WI38 (cell line): ENCODE results near the gene GTF3C1.
"Not testable (repeated sequence)": the region's sequence is repeated elsewhere in the genome, so short reads cannot be mapped to it uniquely, and the experiment has no call there.

Experiments used
- H3K4me3 ChIP-seq: 2 replicates; pipeline ENCODE4 v1.5.1; 2011; ENCODE audit warnings: low read depth, mild to moderate bottlenecking, control low read depth, low read length
- CTCF ChIP-seq: IDR thresholded peaks from 2 replicates; pipeline ENCODE4 v1.5.1; 2012; ENCODE audit warnings: low read depth, mild to moderate bottlenecking, control low read depth, low read length

The GTF3C1 gene

DNA sequence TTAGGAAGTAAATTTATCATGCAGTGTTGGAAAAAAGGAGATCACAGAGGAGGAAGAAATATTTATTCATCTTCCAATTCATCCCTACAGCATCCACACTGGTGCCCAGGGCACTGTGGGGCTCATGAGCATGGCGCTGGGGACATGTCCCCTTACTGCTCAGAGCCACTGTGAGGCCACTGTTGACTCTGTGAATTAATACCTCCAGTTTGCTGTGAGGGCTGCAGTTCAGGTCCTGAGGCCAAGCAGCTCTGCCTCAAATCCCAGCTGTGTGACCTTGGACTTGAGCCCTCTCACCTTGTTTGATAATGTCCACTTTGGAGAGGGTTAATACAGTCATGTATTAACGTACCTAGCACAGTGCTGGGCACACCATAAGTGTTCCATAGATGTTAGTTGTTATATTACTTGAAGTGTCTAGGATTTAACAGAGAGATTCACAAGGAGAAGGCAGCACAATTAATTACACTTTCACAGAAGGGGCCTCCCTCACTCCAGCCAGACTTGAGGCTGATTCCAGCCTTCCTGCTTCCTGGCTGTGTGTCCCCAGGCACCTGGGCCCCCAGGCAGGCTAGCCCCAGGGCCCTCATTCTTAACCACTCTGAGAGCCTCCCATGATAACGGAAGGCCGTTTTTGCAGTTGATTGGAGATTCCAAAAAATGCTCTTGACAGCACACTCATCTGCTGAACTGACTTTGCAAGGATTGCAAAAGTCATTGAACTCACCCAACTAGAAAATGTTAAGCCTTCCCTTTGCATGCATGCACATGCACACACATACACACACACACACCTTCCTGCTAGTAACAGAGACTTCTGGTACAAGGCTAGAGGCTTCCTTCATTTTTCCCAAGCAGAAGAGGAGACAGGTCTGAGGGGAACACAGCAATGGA lies 29.6 kb upstream of the GTF3C1 start:
- no peak overlapping the region for H3K4me3 ChIP-seq
- TF ChIP-seq CTCF = no peak

GRCh38 chr16:27576729-27577128 lies 27.0 kb upstream of the GTF3C1 start:
- no peak for TF ChIP-seq CTCF
- no peak overlapping the region for H3K4me3 ChIP-seq

- H3K4me3 ChIP-seq = no peak overlapping the region
- no peak for TF ChIP-seq CTCF
Observed at GRCh38 chr16:27572711-27573110, 23.0 kb upstream of the GTF3C1 start.

GRCh38 chr16:27571433-27572326 lies 22.0 kb upstream of the GTF3C1 start:
- TF ChIP-seq CTCF = no peak
- H3K4me3 ChIP-seq = no peak overlapping the region

GRCh38 chr16:27570986-27571385 lies 21.3 kb upstream of the GTF3C1 start:
- not testable (repeated sequence) for H3K4me3 ChIP-seq

GRCh38 chr16:27568077-27568476 lies 18.4 kb upstream of the GTF3C1 start:
- TF ChIP-seq CTCF = no peak
- no peak overlapping the region for H3K4me3 ChIP-seq

GRCh38 chr16:27566417-27566816 lies 16.7 kb upstream of the GTF3C1 start:
- no peak for TF ChIP-seq CTCF
- H3K4me3 ChIP-seq = no peak overlapping the region
